Breast epithelium (tissue), 4 donors: ENCODE measurements around the gene LRRC45. TPM values are rescaled to one million over a fixed set of nuclear protein-coding genes. Genes with fewer than 3 reads are reported as not detected.

Experiments
- DNase-seq, 2 donors: peaks; one replicate each; pipeline ENCODE4 v3.0.0-alpha.2; 2019; ENCODE audit warnings: low spot score in 2 of 2
- H3K27ac ChIP-seq, 2 donors: fragments of 200-600 bp; sonication (generic) in 1 of 2; one replicate each; pipeline ENCODE4 v1.5.1; 2016 to 2019; ENCODE audit warnings: mild to moderate bottlenecking in 1 of 2
- H3K27me3 ChIP-seq, 2 donors: fragments of 200-600 bp; sonication (generic) in 1 of 2; one replicate each; pipeline versions ENCODE4 v1.5.1 to v1.6.0; 2017 to 2019; ENCODE audit warnings: control low read depth in 1 of 2, mild to moderate bottlenecking in 1 of 2
- H3K36me3 ChIP-seq: fragments of 200-600 bp; one replicate; pipeline ENCODE4 v1.5.1; 2019
- H3K4me1 ChIP-seq, 2 donors: fragments of 200-600 bp; sonication (generic); one replicate each; pipeline ENCODE4 v1.5.1; 2016 to 2019; ENCODE audit warnings: control low read depth in 1 of 2
- H3K4me3 ChIP-seq, 3 donors: fragments of 200-600 bp; sonication (generic); 1 replicate in 2 of 3; 2 replicates in 1 of 3; pipeline ENCODE4 v1.5.1; 2016 to 2019; ENCODE audit warnings: mild to moderate bottlenecking in 3 of 3, moderate library complexity in 2 of 3
- H3K9me3 ChIP-seq, 2 donors: fragments of 200-600 bp; sonication (generic) in 1 of 2; one replicate each; pipeline ENCODE4 v1.5.1; 2016 to 2019; ENCODE audit warnings: control low read depth in 1 of 2
- CTCF ChIP-seq, 3 donors: fragments of 450-650 bp; IDR thresholded peaks; one replicate each; pipeline ENCODE4 v1.5.1; 2016 to 2017; ENCODE audit warnings: antibody characterized with exemption in 3 of 3, mild to moderate bottlenecking in 3 of 3, moderate library complexity in 3 of 3
- POLR2A ChIP-seq: fragments of 450-650 bp; IDR thresholded peaks from one replicate; pipeline ENCODE4 v1.6.1; 2016; ENCODE audit warnings: antibody characterized with exemption, mild to moderate bottlenecking, moderate library complexity
- POLR2AphosphoS5 ChIP-seq, 3 donors: sonication (generic); formaldehyde crosslinking; IDR thresholded peaks; one replicate each; pipeline ENCODE4 v1.6.1; 2017; ENCODE audit warnings: antibody characterized with exemption in 3 of 3
- intact Hi-C: fragments of 100-400 bp; cut with DNase I; formaldehyde crosslinking; loops from one replicate; pipeline ENCODE4 v1.15.1; 2023; ENCODE audit warnings: low total_unique reads
- total RNA-seq, 3 donors: library from RNA; depleted of rRNA; stranded (reverse); fragments of >200 nt; gene quantifications; one replicate each; pipeline ENCODE4 v1.1.0, GENCODE V29; 2016

The LRRC45 gene
- total RNA-seq, 3 donors from 2014 or later = 8.0 to 18.7 (median 14.7) TPM

DNA sequence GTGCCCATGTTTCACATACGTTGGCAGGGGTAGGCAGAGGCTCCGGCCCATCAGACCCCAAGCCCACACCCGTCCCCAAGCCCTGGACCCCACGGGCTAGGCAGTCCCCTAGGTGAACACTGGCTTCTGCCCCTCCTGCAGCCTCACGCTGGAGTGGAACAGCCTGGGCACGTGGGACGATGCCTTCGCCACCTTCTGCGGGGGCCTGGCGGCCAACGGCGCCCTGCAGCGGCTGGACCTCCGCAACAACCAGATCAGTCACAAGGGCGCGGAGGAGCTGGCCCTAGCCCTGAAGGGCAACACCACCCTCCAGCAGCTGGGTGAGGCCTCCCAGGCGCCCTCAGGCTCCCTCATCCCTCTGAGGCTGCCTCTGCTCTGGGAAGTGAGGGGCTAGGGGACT, 1.8 kb downstream of the LRRC45 start:
- no peak overlapping the region for H3K4me3 ChIP-seq
- H3K4me1 ChIP-seq = peaks cover 6 to 22% of the 10 kb centered on the region in 2 donors
- no peaks in the 10 kb centered on the region for H3K36me3 ChIP-seq
- intact Hi-C loops = no loop called here
- TF ChIP-seq CTCF (IDR thresholded peaks at IDR 0.05) (no peak), POLR2AphosphoS5 (IDR thresholded peaks at IDR 0.05) (no peak), POLR2A (no peak)
- no peaks in the 10 kb centered on the region for H3K9me3 ChIP-seq
- no peaks in the 10 kb centered on the region for H3K27me3 ChIP-seq
- no peak overlapping the region for H3K27ac ChIP-seq
- no peak for DNase-seq

DNA sequence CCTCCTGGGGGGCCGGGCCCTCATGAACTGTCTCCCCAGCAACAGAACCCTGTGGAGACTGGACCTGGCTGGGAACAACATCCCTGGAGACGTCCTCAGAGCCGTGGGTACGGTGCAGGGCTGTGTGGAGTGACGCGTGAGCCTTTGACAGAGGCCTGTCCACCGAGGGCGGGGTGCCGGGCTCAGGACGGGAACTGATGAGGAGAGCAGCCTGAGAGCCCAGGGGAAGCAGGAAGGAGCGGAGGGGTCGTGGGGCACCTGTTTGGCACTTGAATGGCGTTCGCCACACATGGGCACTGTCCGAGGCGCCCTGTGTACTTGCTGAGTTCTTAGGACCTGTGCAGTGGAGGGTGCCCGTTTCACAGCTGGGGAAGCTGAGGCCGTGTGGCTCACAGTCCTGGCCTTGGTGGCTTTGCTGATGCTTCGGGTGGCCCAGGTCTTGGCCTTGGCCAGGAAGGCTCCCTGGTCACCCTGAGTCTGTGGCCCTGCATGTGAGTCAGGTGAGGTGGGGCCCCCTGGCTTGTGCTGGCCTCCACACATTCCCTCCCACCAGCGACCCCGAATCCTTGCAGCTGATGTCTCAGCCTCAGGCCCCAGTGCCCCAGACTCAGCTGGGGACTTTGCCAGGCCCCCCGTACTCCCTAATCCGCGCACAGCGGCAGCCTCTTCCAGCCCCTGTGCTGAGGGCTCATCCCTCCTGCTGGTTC, 2.4 kb downstream of the LRRC45 start:
- H3K27me3 ChIP-seq = no peaks in the 10 kb centered on the region
- no peaks in the 10 kb centered on the region for H3K36me3 ChIP-seq
- no peak overlapping the region for H3K27ac ChIP-seq
- peaks cover 11 to 26% of the 10 kb centered on the region in 2 donors for H3K4me1 ChIP-seq
- intact Hi-C loops = no loop called here
- H3K4me3 ChIP-seq = no peak overlapping the region
- TF ChIP-seq POLR2AphosphoS5 (IDR thresholded peaks at IDR 0.05) (no peak), POLR2A (no peak), CTCF (IDR thresholded peaks at IDR 0.05) (no peak)
- no peak for DNase-seq
- no peaks in the 10 kb centered on the region for H3K9me3 ChIP-seq

- Histone ChIP-seq H3K9me3 (no peaks in the 10 kb centered on the region), H3K4me3 (no peak overlapping the region), H3K27me3 (no peaks in the 10 kb centered on the region), H3K4me1 (peaks cover 5 to 11% of the 10 kb centered on the region in 2 donors), H3K36me3 (no peaks in the 10 kb centered on the region), H3K27ac (no peak overlapping the region)
- no peak for DNase-seq
- intact Hi-C loops = no loop called here
- TF ChIP-seq POLR2AphosphoS5 (IDR thresholded peaks at IDR 0.05) (no peak), POLR2A (no peak), CTCF (IDR thresholded peaks at IDR 0.05) (no peak)
Observed at GRCh38 chr17:82028246-82028645, 5.1 kb downstream of the LRRC45 start.

- H3K4me3 ChIP-seq = no peak overlapping the region
- no peaks in the 10 kb centered on the region for H3K27me3 ChIP-seq
- peaks cover 5 to 9% of the 10 kb centered on the region in 2 donors for H3K4me1 ChIP-seq
- no peaks in the 10 kb centered on the region for H3K9me3 ChIP-seq
- no peak for TF ChIP-seq CTCF (IDR thresholded peaks at IDR 0.05)
- intact Hi-C loops = no loop called here
- DNase-seq = no peak
- no peak overlapping the region for H3K27ac ChIP-seq
- H3K36me3 ChIP-seq = no peaks in the 10 kb centered on the region
Observed at GRCh38 chr17:82028966-82029365, 5.9 kb downstream of the LRRC45 start.

GRCh38 chr17:82029391-82029790, 6.3 kb downstream of the LRRC45 start:
- intact Hi-C loops = no loop called here
- H3K27me3 ChIP-seq = no peaks in the 10 kb centered on the region
- H3K4me1 ChIP-seq = peaks cover 5% of the 10 kb centered on the region in 2 donors
- H3K9me3 ChIP-seq = no peaks in the 10 kb centered on the region
- no peak for DNase-seq
- no peak for TF ChIP-seq POLR2A
- TF ChIP-seq POLR2AphosphoS5 (IDR thresholded peaks at IDR 0.05) = no peak
- no peak for TF ChIP-seq CTCF (IDR thresholded peaks at IDR 0.05)
- H3K36me3 ChIP-seq = no peaks in the 10 kb centered on the region
- H3K27ac ChIP-seq = no peak overlapping the region
- H3K4me3 ChIP-seq = no peak overlapping the region
